AG10803 (cell line): ENCODE data around the gene FAM20B.
"Not testable (repeated sequence)": the region's sequence is repeated elsewhere in the genome, so short reads cannot be mapped to it uniquely, and the experiment has no call there.

Experiments used
- DNase-seq: peaks from one replicate; pipeline ENCODE4 v3.0.0; 2010; ENCODE audit warnings: low read depth
- H3K4me3 ChIP-seq: 2 replicates; pipeline ENCODE4 v1.5.1; 2011; ENCODE audit warnings: mild to moderate bottlenecking, low read length, control low read depth
- TF ChIP-seq, protein P1 (sequence below): conservative IDR thresholded peaks from 2 replicates; pipeline ENCODE4 v1.5.1; 2011; ENCODE audit warnings: mild to moderate bottlenecking, low read length, control low read depth, inconsistent platforms

Gene FAM20B

DNA sequence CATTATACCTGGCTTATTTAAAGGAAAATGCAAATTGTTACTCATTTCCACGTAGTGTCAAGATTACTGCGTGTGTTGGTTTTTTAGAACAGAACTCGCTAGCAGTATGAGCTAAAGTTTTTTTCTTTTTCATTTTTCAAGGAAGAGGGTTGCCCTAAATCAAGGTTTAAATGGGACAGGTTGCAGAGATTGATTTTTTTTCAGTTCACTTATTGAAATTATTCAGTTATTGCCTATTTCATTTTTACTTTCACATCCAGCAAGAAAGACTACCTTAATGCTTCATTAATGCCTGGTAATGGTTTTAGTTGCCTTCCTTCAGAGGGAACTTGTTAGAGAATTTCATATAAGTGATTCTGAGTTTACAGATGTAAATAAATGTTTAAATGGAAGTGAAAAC, 5.6 kb downstream of the FAM20B start:
- DNase-seq, result no peak

GRCh38 chr1:179031855-179032513, 6.3 kb downstream of the FAM20B start:
- peak; percentile 67 for DNase-seq
- TF ChIP-seq, protein P1, sequence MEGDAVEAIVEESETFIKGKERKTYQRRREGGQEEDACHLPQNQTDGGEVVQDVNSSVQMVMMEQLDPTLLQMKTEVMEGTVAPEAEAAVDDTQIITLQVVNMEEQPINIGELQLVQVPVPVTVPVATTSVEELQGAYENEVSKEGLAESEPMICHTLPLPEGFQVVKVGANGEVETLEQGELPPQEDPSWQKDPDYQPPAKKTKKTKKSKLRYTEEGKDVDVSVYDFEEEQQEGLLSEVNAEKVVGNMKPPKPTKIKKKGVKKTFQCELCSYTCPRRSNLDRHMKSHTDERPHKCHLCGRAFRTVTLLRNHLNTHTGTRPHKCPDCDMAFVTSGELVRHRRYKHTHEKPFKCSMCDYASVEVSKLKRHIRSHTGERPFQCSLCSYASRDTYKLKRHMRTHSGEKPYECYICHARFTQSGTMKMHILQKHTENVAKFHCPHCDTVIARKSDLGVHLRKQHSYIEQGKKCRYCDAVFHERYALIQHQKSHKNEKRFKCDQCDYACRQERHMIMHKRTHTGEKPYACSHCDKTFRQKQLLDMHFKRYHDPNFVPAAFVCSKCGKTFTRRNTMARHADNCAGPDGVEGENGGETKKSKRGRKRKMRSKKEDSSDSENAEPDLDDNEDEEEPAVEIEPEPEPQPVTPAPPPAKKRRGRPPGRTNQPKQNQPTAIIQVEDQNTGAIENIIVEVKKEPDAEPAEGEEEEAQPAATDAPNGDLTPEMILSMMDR, result no peak
- no peak overlapping the region for H3K4me3 ChIP-seq

More for the DNA sequence above, 5.6 kb downstream of the FAM20B start:
- no peak overlapping the region for H3K4me3 ChIP-seq
- TF ChIP-seq, protein P1, result no peak

DNA sequence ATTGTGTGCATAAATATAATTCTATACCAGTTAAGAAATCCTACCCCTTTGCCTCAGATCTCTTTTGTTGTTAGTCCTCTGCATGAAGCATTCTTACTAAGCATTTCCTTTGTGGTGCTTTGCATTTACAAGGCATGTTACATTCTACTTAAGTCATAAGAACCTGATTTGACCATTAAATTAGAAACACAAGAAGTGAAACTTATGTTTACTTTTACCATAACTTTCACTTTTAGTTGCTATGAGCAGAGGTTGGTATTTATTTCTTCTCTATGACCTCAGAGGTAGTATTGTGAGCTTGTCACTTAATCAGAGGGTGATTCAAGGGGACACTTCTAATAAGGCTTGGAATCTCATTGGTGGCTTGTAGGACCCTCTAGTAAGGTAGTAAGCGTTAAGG, 9.0 kb downstream of the FAM20B start:
- TF ChIP-seq, protein P1, result no peak
- H3K4me3 ChIP-seq, result no peak overlapping the region
- DNase-seq, result peak; percentile 79

DNA sequence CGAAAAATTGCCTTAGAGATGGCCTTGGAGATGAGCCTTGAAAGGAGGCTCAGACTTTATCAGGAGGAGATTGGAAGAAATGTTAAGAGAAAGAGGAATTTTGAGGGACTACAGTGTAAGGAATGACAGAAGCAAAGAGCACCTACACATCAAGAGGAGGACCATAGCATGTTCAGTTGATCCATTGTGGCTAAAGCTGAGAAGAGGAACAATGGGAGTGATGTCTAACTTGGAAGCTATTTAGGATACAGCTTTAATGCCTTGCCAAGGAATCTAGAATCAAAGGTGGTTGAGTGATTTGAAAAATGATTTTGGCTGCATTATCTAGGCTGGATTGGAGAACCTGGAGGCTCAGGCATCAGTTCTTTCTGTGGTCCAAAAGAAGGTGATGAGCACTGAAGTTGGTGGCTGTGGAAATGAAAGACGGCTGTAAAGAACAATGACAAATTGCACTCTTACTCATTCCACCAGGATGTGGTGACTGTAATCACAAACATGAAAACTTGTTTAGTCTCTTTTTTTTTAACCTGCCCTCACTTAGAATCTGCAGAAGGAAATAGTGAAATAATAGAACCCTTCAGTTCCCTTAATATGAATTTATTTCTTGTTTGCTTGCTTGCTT, 11.3 kb downstream of the FAM20B start:
- H3K4me3 ChIP-seq, result no peak overlapping the region
- TF ChIP-seq, protein P1, result no peak
- peak; percentile 50 for DNase-seq

DNA sequence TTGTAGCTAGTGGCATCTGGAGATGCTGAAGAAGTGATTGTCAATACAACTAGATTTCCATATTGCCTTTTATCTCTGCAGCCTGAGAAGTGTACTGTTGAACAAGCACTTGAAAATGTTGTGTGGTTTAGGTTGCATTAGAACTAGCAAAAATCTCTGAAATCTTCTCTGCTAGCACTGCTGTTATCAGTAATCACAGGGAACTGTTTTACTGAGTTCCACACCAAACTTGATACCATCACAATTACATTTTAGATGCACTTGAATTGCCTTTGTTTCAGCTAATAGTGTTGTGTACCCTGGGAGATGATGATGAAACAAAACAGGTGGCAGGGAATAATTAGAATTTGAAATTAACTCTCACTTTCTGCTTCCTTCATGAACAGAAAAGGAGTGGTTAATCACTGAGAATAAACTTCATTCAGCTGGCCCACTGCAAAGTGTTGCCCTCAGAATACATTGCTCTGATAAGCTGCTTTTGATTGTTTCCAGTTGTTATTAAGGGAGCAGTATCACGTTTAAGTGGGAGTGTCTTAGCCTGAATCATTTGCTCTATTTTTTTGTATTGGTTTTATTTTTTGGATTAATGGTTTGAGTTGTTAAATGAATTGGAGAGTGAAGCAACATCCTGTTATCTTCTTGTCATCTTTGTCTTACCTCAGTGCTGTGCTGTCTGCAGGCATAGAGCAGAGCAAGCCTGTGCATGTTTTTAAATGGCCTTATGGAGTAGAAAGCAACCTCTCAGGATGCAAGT, 13.0 kb downstream of the FAM20B start:
- TF ChIP-seq, protein P1, result no peak
- no peak for DNase-seq
- H3K4me3 ChIP-seq, result no peak overlapping the region

GRCh38 chr1:179039502-179040174, 13.9 kb downstream of the FAM20B start:
- DNase-seq, H3K4me3 ChIP-seq: not testable (repeated sequence)

- not testable (repeated sequence) for DNase-seq, H3K4me3 ChIP-seq
Observed at GRCh38 chr1:179040175-179040551, 14.5 kb downstream of the FAM20B start.

GRCh38 chr1:179042087-179042486, 16.4 kb downstream of the FAM20B start:
- H3K4me3 ChIP-seq, result no peak overlapping the region
- TF ChIP-seq, protein P1, result no peak
- no peak for DNase-seq
